Activated CD8-positive, alpha-beta memory T cell treated with anti-CD3 and anti-CD28 coated beads, Interleukin-2, amount 50 U/mL, for 4 hours (primary cell): Measurements from ENCODE around the gene SOX6.
"Not testable (repeated sequence)": the region's sequence is repeated elsewhere in the genome, so short reads cannot be mapped to it uniquely, and the experiment has no call there.

ENCODE experiments used
- DNase-seq: peaks from one replicate; pipeline ENCODE4 v3.0.0-alpha.2; 2020

SOX6 gene

DNA sequence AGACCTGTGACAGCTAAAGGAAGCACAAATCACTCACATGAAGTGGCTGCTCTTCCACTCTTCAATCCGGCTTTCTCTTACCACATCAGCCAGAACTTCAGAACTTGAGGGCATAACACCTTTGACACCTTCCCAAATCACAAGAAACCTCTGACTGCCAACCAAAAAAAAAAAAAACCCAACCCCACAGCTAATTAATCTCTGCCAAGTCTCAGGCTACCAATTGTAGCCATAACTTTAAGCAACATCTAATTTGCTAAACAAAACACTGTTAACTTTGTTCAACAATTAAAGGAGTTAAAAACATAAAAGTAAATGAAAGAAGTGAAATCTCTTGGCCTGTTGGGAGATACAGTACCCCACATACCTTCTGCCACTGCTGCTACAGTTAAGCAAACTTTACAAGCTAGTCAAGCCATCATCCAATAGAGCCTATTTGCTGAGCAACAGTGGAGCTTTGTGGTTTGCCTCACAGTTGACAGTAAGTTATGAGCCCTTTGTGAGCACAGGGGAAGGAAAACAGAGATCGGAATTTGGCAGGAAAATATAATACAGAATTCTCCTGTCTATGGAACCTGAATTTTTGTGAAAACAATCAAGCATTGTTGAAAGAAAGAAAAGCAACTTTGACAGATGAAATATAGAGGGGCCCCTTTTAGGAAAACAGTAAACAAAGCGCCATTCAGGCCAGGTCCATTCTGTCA, at the start of gene SOX6:
Gene SOX6 (minus strand): TSS at position 490 of the 704 bp plus-strand sequence. CDS start 15,298 bp downstream, outside the sequence.
- no peak for DNase-seq

GRCh38 chr11:16404781-16405285, 48.5 kb upstream of the SOX6 start:
- no peak for DNase-seq

DNA sequence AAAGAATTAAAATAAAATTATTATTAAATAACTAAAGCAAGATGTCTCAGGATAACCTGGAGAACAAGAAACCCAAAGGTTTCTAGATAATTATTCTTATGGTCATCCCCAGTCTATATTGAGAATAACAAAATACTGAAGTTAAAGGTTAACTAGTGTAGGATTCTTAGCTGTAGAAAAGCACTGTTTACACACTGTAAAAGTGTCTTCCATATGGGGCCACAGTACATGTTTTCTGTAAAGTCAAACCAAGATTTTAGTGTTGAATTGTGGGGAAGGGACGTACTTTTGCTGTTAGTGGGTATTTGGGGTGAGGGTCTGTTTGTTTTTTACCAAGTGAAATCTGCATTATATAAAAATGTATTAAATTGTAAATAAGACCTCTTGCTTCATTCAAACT, 47.5 kb upstream of the SOX6 start:
- no peak for DNase-seq

DNA sequence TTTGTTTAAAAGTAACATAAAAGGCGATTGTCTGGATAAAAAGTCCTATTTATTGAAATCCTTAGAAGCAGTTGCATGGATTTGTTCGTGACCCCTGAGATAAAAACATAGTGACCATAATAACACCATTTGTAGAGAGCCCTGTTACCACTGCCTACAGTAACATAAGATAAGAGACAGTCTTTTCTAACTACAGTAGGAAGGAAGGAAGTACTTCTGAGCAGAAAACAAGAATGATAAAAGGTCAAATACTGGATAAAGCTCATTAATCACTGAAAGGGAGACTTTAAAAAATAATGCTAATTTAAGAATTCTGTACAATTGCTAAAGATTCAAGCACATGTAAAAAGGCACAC, 47.1 kb upstream of the SOX6 start:
- no peak for DNase-seq

DNA sequence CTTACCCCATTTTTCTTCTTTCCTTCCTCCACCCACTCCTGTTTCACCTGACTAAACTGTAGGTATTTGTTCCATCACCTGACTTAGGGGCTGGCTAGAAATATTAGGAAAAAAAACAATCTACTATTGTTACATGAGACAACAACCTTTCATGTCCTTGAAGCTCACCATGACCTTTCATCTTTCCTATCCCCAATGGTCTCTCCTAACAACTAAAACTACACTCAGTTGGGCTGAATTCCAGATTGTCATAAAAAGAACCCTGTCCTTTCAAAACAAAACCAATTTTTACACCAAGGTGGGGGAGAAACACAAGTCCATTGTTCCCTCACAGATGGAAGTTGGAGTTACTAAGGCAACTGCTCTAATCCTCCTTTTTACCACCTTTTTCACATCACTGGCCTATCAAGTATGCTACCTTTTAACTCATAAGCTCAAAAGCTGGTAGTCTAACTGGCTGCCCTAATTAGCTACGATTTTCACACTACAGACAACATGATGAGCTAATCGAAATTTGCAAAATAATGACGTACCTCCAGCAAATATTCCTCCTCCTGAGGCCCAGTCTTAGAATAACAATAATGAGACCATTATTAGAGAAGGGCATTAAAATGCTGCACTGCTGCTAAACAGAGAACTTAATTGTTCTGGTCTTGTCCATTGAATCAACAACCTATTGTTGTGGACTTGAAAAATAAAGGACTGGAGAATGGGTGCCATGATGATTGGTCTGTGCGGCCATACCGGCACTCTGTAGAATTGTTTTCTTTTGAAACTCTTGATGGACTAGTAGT, 46.5 kb upstream of the SOX6 start:
- no peak for DNase-seq

- DNase-seq: no peak
Measured at GRCh38 chr11:16397390-16397789, 41.0 kb upstream of the SOX6 start.

DNA sequence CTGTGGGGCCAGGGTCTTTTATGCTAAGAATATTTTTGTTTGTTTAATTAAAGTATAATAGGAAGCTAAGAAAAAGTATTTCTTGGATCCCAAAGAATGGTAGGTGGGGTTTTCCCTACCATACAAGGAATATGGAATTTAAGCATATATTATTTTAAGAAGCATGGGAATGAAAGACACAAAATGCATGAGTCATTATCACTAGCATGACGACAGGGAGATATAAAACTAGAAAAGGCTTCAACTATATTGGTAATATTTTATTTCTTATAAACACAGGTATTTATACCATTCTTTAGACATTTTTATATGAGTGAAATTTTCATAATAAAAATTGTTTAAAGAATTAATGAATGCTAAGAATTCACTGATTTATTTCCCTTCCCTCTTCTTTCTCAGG, 39.3 kb upstream of the SOX6 start:
- no peak for DNase-seq

GRCh38 chr11:16394947-16395346, 38.6 kb upstream of the SOX6 start:
- no peak for DNase-seq

DNA sequence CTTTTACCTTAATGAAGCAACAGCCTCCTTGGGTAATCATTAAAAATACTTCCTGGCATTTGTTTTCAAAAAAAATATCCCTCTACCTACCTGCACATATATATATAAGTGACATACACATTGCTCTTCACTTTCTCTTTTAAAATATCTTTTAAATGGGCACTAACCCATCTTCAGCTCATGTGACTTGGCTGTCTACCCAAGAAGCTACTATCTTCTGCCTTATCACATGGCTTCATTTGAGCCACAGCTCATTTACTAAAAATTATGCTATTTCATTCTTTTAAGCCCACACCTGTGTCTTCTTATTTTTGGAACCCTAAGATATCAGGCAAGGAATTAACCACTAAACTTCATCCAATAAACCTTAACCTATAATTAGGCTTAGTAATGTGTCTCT, 37.0 kb upstream of the SOX6 start:
- DNase-seq: no peak

DNA sequence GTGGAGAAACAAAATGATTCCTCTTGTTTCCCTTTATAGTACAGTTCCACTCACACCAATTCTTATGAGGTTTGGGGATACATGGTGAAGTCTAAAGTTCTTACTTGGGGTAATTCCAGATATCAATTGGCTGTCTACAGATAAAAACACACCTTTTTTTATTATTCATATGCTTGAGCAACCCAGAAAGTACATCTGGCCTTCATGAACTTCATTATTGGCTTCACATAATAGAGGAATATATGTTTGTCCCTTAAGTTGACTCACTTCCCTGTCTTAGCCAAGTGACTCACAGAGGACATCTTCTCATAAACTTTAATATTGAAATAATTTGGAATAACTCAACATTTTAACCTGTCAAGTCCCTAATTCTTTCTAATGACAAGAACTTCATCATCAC, 36.3 kb upstream of the SOX6 start:
- DNase-seq: no peak

- DNase-seq: not testable (repeated sequence)
Measured at GRCh38 chr11:16390826-16391225, 34.5 kb upstream of the SOX6 start.

- no peak for DNase-seq
Measured at GRCh38 chr11:16385099-16385498, 28.8 kb upstream of the SOX6 start.

GRCh38 chr11:16382638-16383380, 26.5 kb upstream of the SOX6 start:
- no peak for DNase-seq

- no peak for DNase-seq
Measured at GRCh38 chr11:16382186-16382585, 25.8 kb upstream of the SOX6 start.

- no peak for DNase-seq
Measured at GRCh38 chr11:16380941-16381568, 24.7 kb upstream of the SOX6 start.

GRCh38 chr11:16378906-16379305, 22.6 kb upstream of the SOX6 start:
- DNase-seq: no peak

GRCh38 chr11:16377746-16378145, 21.4 kb upstream of the SOX6 start:
- DNase-seq: no peak

DNA sequence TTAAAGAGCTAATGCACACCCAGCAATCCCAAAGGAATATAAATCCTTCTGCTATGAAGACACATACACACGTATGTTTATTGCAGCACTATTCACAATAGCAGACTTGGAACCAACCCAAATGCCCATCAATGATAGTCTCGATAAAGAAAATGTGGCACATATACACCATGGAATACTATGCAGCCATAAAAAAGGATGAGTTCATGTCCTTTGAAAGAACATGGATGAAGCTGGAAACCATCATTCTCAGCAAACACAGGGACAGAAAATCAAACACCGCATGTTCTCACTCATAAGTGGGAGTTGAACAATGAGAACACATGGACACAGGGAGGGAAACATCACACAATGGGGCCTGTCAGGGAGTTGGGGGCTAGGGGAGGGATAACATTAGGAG, 19.3 kb upstream of the SOX6 start:
- not testable (repeated sequence) for DNase-seq

DNA sequence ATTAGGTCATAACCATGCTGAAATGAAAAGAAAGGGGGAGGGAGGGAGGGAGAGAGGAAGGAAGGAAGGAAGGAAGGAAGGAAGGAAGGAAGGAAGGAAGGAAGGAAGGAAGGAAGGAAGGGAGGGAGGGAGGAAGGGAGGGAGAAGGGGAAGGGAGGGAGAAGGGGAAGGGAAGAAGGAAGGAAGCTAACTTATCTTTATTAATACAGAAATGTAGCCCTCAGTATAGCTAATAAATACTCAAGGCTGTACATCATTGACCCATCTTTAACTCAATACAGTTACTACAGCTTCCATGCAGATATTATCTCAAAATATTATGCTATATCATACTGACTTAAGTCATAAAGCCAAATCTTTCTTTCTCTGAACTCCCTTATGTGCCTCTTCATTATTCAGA, 17.4 kb upstream of the SOX6 start:
- DNase-seq: no peak

- no peak for DNase-seq
Measured at GRCh38 chr11:16372355-16372754, 16.0 kb upstream of the SOX6 start.

- DNase-seq: no peak
Measured at GRCh38 chr11:16367252-16367651, 10.9 kb upstream of the SOX6 start.

- no peak for DNase-seq
Measured at GRCh38 chr11:16365581-16366228, 9.4 kb upstream of the SOX6 start.

DNA sequence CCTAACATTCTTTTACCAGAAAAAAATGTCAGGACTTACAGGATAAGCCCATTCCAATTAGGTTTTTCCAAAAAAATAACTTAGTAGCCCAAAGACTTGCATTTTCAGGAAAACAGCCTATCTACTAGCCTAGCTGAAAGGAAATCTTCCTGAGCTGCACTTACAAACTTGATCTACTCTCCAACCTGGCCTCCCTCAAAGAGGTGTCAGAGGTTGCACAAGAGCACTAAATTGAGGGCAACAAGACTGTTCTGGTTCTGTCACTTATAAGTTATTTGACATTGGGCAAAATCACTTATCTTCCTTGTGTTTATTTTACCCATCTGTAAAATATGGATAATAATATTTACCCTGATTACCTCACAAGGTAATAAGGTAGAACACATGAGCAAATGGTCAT, 7.9 kb upstream of the SOX6 start:
- no peak for DNase-seq
